Measurements from ENCODE around the gene WWC2. TPM values are rescaled to one million over a fixed set of nuclear protein-coding genes. Genes with fewer than 3 reads are reported as not detected.

Gene WWC2
- total RNA-seq, 6 experiments from 2014 or later, result 86.3 to 114 (median 95.2) TPM

GRCh38 chr4:183260491-183261151 is 161.6 kb downstream of the WWC2 start:
- Mint-ChIP-seq H3K4me1 (ENCODE audit: low read depth) (peaks cover 59% of the 10 kb centered on the region), H3K27me3 (ENCODE audit: insufficient read depth) (peaks cover 8% of the 10 kb centered on the region), H3K27ac (peak overlapping the region; percentile 33; the same call in 1 of the 2 replicates), H3K9me3 (no peaks in the 10 kb centered on the region), H3K4me3 (no peak overlapping the region), H3K36me3 (ENCODE audit: low read depth) (peaks cover 33% of the 10 kb centered on the region)
- no peak for TF ChIP-seq CTCF (IDR thresholded peaks at IDR 0.05)
- no peak for DNase-seq

- H3K27me3 Mint-ChIP-seq (ENCODE audit: insufficient read depth), result peaks cover 4% of the 10 kb centered on the region
- peak; percentile 72 for DNase-seq
- H3K4me1 Mint-ChIP-seq (ENCODE audit: low read depth), result peaks cover 58% of the 10 kb centered on the region
- peak overlapping the region; percentile 88 for H3K27ac Mint-ChIP-seq
- H3K9me3 Mint-ChIP-seq, result no peaks in the 10 kb centered on the region
- peaks cover 40% of the 10 kb centered on the region for H3K36me3 Mint-ChIP-seq (ENCODE audit: low read depth)
- H3K4me3 Mint-ChIP-seq, result peak overlapping the region; percentile 43; the same call in 1 of the 2 replicates
- TF ChIP-seq CTCF (IDR thresholded peaks at IDR 0.05), result peak; percentile 78
Measured at GRCh38 chr4:183261953-183262775, 163.1 kb downstream of the WWC2 start.

GRCh38 chr4:183262776-183263100 is 163.7 kb downstream of the WWC2 start:
- Mint-ChIP-seq H3K9me3 (no peaks in the 10 kb centered on the region), H3K36me3 (ENCODE audit: low read depth) (peaks cover 37% of the 10 kb centered on the region)
- TF ChIP-seq CTCF (IDR thresholded peaks at IDR 0.05), result peak; percentile 31; the same call in 1 of the 2 replicates

GRCh38 chr4:183263787-183264386 is 164.8 kb downstream of the WWC2 start:
- Mint-ChIP-seq H3K4me1 (ENCODE audit: low read depth) (peaks cover 57% of the 10 kb centered on the region), H3K4me3 (peak overlapping the region; percentile 44), H3K27me3 (ENCODE audit: insufficient read depth) (peaks cover 3% of the 10 kb centered on the region; the same call in 1 of the 2 replicates), H3K9me3 (no peaks in the 10 kb centered on the region), H3K27ac (peak overlapping the region; percentile 85), H3K36me3 (ENCODE audit: low read depth) (peaks cover 41% of the 10 kb centered on the region)
- TF ChIP-seq CTCF (IDR thresholded peaks at IDR 0.05), result no peak
- DNase-seq, result no peak

More at GRCh38 chr4:183262776-183263100, 163.7 kb downstream of the WWC2 start:
- no peak for DNase-seq
- peaks cover 57% of the 10 kb centered on the region for H3K4me1 Mint-ChIP-seq (ENCODE audit: low read depth)
- H3K27me3 Mint-ChIP-seq (ENCODE audit: insufficient read depth), result peaks cover 3% of the 10 kb centered on the region; the same call in 1 of the 2 replicates
- peak overlapping the region; percentile 88 for H3K27ac Mint-ChIP-seq
- H3K4me3 Mint-ChIP-seq, result peak overlapping the region; percentile 41; the same call in 1 of the 2 replicates

GRCh38 chr4:183264614-183265013 is 165.6 kb downstream of the WWC2 start:
- peak overlapping the region; percentile 44 for H3K4me3 Mint-ChIP-seq
- H3K27ac Mint-ChIP-seq, result peak overlapping the region; percentile 85
- no peak for TF ChIP-seq CTCF (IDR thresholded peaks at IDR 0.05)
- peaks cover 57% of the 10 kb centered on the region for H3K4me1 Mint-ChIP-seq (ENCODE audit: low read depth)
- peak; percentile 68 for DNase-seq
- no peaks in the 10 kb centered on the region; the same call in 1 of the 2 replicates for H3K27me3 Mint-ChIP-seq (ENCODE audit: insufficient read depth)
- peaks cover 47% of the 10 kb centered on the region for H3K36me3 Mint-ChIP-seq (ENCODE audit: low read depth)
- no peaks in the 10 kb centered on the region for H3K9me3 Mint-ChIP-seq

Measured in HFFc6 (cell line).